ENCODE results near the gene BLOC1S6.

BLOC1S6 gene

GRCh38 chr15:45587863-45588170, 638 bp downstream of the BLOC1S6 start:
- in situ Hi-C loops (cut with MboI; ENCODE audit: low sequenced_read_pairs), result no loop called here

- in situ Hi-C loops (cut with MboI; ENCODE audit: low sequenced_read_pairs), result no loop called here
Measured at GRCh38 chr15:45588219-45588875, 1.2 kb downstream of the BLOC1S6 start.

GRCh38 chr15:45589256-45589655, 2.1 kb downstream of the BLOC1S6 start:
- in situ Hi-C loops (cut with MboI; ENCODE audit: low sequenced_read_pairs), result no loop called here

GRCh38 chr15:45594319-45594718, 7.1 kb downstream of the BLOC1S6 start:
- in situ Hi-C loops (cut with MboI; ENCODE audit: low sequenced_read_pairs), result no loop called here

DNA sequence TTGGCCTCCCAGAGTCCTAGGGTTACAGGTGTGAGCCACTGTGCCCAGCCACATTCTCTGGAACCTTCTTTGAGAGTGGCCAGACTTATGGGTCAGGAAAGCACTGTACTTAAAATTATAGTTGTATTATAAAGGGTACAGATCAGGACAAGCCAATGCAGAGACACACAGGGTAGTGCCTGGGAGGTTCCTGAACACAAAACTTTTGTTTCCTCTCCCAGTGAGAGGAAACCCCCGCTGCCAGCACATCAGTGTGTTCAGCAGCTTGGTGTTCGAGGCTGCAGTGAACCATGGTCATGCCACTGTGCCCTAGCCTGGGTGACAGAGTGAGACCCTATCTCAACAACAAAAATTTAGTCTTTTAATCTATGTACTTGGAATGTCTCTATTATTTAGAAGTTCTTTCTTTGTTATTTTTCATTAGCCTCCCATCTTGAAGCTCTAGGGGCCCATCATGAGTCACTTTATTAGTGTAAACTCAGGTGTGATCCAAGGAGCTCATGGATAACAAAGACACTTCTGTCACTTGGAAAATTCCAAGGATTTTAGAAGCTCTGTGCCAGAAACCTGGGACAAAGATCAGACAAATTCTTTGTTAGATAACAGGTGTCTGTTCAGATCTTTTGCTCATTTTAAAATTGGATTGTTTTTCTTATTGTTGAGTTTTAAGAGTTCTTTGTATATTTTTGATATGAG, 7.8 kb downstream of the BLOC1S6 start:
- in situ Hi-C loops (cut with MboI; ENCODE audit: low sequenced_read_pairs), result no loop called here

- in situ Hi-C loops (cut with MboI; ENCODE audit: low sequenced_read_pairs), result loop anchor here (25.0 kb wide), 1 partner anchor 442 kb away; no protein-coding TSS in a partner anchor
Measured at GRCh38 chr15:45603881-45604280, 16.7 kb downstream of the BLOC1S6 start.

DNA sequence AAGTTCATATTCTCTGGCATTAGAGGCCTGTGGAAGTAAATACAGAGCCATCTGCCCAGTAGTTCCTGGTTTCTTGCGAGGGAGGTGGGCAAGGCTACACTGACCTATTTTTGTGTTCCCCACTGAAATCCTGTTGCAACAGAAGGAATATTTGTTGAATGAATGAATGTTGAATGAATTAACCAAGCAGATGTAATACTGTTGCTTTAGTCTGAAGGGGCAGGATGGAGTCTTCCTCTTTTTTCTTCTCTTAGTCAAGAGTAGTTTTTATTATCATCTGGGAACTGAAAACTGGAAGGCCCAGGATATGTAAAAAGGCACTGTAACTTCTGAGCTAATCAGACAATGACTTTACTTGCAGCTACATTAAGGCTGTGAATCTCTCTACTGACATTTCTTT, 17.1 kb downstream of the BLOC1S6 start:
- in situ Hi-C loops (cut with MboI; ENCODE audit: low sequenced_read_pairs), result loop anchor here (25.0 kb wide), 1 partner anchor 442 kb away; no protein-coding TSS in a partner anchor

DNA sequence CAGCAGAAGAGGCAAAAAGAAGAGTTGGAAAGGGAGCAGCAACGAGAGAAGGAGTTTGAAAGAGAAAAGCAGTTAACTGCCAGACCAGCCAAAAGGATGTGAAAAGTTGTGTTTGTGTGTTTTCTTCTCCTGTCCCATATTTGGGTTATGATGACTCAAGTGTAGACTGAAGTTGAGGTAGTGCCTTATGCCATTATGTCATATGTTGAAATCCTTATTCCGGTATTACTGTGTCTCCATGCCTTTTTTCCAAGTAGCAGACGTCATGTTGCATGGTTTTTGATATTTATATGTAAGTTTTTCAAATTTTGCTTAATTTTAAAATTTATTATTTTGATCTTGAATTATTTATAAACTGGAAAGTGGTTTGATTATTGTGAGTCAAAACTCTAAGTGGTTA, 19.2 kb downstream of the BLOC1S6 start:
- in situ Hi-C loops (cut with MboI; ENCODE audit: low sequenced_read_pairs), result loop anchor here (25.0 kb wide), 1 partner anchor 444 kb away; no protein-coding TSS in a partner anchor

- in situ Hi-C loops (cut with MboI; ENCODE audit: low sequenced_read_pairs), result loop anchor here (25.0 kb wide), 1 partner anchor 445 kb away; no protein-coding TSS in a partner anchor
Measured at GRCh38 chr15:45606841-45607240, 19.7 kb downstream of the BLOC1S6 start.

DNA sequence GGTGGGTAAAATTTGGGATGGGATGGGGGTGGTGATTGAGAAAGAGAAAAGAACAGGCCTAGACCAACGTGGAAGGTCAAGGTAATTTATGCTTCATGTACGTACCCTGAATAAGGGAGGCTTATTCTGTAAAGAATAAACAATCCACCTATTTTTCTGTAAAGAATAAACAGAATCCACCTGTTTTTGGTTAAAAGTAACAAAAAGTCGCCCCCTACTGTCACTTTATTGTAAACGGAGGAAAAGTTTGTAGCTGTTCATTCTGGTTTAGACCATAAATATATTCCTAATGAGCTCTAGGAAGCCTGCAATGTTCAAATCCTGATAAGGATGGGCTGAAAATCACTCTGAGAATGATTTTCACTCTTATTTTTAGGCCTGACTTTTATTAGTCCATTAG, 24.1 kb downstream of the BLOC1S6 start:
- in situ Hi-C loops (cut with MboI; ENCODE audit: low sequenced_read_pairs), result loop anchor here (10.0 to 25.0 kb wide), 2 partner anchors 157 to 449 kb away; no protein-coding TSS in a partner anchor

- in situ Hi-C loops (cut with MboI; ENCODE audit: low sequenced_read_pairs), result loop anchor here (10.0 to 25.0 kb wide), 2 partner anchors 158 to 451 kb away; no protein-coding TSS in a partner anchor
Measured at GRCh38 chr15:45612790-45613415, 25.7 kb downstream of the BLOC1S6 start.

GRCh38 chr15:45616901-45617323, 29.7 kb downstream of the BLOC1S6 start:
- in situ Hi-C loops (cut with MboI; ENCODE audit: low sequenced_read_pairs), result loop anchor here (10.0 to 25.0 kb wide), 2 partner anchors 162 to 455 kb away; no protein-coding TSS in a partner anchor

DNA sequence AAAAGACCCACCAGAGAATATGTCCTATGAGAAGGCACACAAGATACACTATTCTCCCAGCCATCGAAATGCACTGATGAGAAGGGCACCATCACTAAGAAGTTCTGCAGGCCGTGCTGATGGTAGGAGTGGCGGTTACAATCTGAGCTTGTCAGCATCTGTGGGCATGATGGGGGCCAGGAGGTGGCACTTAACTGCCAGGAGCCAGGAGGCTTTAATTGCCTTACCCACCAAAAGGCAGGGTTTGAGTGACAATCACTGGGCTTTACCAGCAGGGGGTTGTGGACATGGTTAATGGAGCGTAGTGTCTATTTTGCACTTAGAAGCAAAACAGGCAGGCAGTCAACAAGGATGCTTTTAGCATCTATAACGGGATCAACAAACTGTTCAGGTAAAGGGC, 31.6 kb downstream of the BLOC1S6 start:
- in situ Hi-C loops (cut with MboI; ENCODE audit: low sequenced_read_pairs), result loop anchor here (10.0 to 25.0 kb wide), 2 partner anchors 164 to 457 kb away; no protein-coding TSS in a partner anchor

DNA sequence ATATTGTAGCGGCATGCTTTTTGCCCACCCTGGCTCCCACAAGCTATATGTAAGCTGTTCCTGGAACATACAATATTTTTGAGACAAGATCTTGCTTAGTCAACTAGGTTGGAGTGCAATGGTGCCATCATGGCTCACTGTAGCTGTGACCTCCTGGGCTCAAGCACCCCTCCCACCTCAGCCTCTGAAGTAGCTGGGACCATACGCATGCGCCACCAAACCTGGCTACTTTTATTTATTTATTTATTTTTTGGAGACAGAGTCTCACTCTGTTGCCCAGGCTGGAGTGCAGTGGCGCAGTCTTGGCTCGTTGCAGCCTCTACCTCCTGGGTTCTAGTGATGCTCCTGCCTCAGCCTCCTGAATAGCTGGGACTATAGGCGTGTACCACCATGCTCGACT, 41.0 kb downstream of the BLOC1S6 start:
- in situ Hi-C loops (cut with MboI; ENCODE audit: low sequenced_read_pairs), result no loop called here

GRCh38 chr15:45630917-45631691, 43.9 kb downstream of the BLOC1S6 start:
- in situ Hi-C loops (cut with MboI; ENCODE audit: low sequenced_read_pairs), result no loop called here

- in situ Hi-C loops (cut with MboI; ENCODE audit: low sequenced_read_pairs), result no loop called here
Measured at GRCh38 chr15:45631776-45632175, 44.6 kb downstream of the BLOC1S6 start.

GRCh38 chr15:45634432-45635190, 47.4 kb downstream of the BLOC1S6 start, which contains the start of gene SQOR:
TSS of gene SQOR (plus strand) at chr15:45635029. CDS start at chr15:45658924, 23,895 bp downstream.
- in situ Hi-C loops (cut with MboI; ENCODE audit: low sequenced_read_pairs), result no loop called here

DNA sequence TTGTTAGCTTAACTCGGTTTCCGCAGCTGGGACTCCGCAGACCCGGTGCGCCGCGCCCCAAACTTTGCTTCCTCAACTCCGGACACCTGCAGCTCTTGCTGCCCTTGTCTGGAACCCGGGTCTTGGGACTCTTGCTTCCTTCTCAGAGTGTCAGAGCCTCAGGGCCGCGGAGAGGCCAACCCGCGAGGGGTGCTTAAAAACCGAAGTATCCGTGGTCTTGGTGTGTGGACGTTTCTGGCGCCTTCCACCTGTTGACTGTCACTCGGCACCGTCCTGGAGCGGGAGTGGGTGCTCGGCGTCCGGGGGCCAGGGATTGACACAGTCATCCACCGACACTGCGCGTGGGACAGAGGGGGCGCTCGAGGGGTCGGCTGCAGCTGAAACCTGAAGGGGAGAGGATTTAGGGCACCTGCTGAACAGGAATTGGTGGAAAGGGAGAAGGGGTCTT, 48.0 kb downstream of the BLOC1S6 start:
- in situ Hi-C loops (cut with MboI; ENCODE audit: low sequenced_read_pairs), result no loop called here

GRCh38 chr15:45635763-45636292, 48.6 kb downstream of the BLOC1S6 start:
- in situ Hi-C loops (cut with MboI; ENCODE audit: low sequenced_read_pairs), result no loop called here

DNA sequence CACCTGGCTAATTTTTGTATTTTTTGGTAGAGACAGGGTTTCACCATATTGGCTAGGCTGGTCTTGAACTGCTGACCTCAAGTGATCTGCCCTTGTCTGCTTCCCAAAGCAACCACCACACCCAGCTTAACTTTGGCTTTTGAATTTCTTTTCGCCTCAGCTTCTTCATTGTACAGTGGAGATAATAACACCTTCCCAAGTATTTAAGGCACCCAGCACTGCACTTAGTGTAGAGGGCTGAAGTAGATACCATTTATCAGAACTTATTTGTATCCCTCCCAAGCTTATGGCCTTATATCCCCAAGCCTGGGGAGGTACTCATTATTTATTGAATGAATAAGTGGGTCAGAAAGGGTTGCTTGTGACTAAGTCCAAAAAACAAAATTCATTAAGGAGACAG, 50.0 kb downstream of the BLOC1S6 start:
- in situ Hi-C loops (cut with MboI; ENCODE audit: low sequenced_read_pairs), result no loop called here
